ENCODE measurements around the gene EMP1.
A peak's percentile ranks its signal among the peaks of the same experiment; 100 is the strongest.

EMP1 gene

DNA sequence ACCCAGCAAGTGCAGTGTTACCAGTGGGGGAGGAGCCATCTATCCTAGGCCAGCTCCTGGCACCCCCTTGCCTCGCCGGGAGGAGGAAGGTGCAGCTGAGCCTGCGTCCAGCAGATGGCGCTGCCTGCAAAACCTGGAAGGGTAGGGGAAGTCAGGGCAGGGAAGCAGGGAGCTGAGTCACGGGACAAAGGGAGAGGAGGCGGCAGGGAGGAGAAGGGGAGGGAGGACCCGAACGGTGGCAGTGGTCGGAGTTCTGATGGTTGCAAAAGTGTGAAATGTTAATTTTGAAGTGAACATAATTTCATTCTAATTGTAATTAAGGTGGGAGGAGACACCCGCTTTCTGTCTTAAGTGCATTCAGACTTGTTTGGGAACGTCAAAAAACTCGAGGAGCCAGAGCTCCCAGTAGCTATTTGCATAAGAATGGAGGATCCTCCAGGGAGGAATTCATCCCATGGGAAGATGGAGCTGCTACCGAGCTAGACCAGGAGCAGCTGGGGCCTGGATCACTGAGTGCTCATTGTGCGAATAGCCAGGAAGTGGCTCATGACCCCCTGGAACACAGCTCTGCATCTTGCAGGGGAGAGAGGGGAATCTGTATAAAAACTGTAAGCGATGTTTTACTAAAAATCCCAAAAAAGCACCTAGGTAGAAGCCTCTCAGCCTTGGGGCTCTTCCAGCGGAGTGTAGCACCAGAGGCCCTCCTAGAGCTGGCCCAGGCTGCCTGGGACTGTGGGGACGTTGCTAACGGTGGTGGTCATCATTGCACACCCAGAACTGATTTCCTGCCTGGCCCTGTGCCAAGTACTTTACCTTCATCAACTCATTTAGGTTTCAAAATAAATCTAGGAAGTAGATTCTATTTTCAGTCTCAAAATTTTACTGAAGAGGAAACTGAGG, 59.5 kb downstream of the EMP1 start:
- TF ChIP-seq NFIC (IDR thresholded peaks at IDR 0.05) (peak; percentile 51; the same call in 1 of the 2 replicates), USF1 (IDR thresholded peaks at IDR 0.05) (peak; percentile 80), TCF12 (IDR thresholded peaks at IDR 0.05; ENCODE audit: low read depth) (peak; percentile 54; the same call in 1 of the 2 replicates), MAX (IDR thresholded peaks at IDR 0.05) (peak; percentile 71), TAF1 (IDR thresholded peaks at IDR 0.05; ENCODE audit: low read depth) (no peak), RAD21 (IDR thresholded peaks at IDR 0.05; ENCODE audit: low read depth) (peak; percentile 95), EP300 (IDR thresholded peaks at IDR 0.05; ENCODE audit: borderline replicate concordance) (peak; percentile 26; the same call in 1 of the 2 replicates), FOXM1 (IDR thresholded peaks at IDR 0.05; ENCODE audit: borderline replicate concordance, low read depth) (no peak; the same call in 1 of the 2 replicates), CEBPB (IDR thresholded peaks at IDR 0.05) (no peak)

DNA sequence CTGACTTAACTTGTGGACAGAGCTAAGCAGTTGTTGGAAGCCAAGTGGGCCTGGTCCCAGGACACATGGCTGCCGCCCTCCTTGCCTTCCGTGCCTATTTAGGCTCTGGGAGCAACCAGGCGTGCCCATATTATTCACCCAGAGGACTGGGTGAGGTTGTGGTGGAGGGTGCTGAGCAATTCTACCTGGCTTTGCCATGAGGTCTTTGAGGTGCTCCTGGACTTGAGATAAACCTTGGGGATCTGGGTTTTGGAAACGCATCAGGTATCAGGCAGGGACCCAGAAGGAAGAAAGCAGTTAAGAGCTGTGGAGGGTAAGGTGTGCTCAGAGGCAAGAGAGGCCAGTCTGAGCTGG, 60.1 kb downstream of the EMP1 start:
- TF ChIP-seq RAD21 (IDR thresholded peaks at IDR 0.05; ENCODE audit: low read depth): no peak

DNA sequence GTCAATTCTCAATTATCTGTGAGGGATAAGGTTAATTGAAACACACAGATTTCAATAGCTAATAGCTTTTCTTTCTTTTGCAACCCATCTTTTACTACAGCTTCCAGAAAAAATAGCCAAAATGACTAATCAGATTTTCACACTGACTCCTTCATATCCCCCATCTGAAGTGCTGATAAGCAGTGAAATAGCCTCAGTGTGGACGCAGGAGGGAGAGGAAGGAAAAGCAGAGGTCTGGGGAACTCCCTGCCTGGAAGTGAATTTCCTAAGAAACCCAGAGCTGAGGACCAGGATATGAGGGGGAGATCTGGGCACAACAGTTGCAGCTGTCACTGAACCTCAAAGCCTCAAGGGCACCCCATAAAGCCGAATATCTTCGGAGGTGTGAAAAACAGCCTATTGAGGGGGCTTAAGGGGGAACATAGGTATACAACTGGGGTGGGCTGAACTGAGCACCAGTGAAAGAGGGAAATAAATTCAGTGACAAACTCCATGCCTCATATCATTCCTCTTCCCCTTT, 60.9 kb downstream of the EMP1 start:
- TF ChIP-seq TAF1 (IDR thresholded peaks at IDR 0.05; ENCODE audit: low read depth): no peak
- no peak for TF ChIP-seq YY1 (IDR thresholded peaks at IDR 0.05; ENCODE audit: low read depth)
- no peak for TF ChIP-seq TEAD4 (IDR thresholded peaks at IDR 0.05)
- no peak for TF ChIP-seq CEBPB (IDR thresholded peaks at IDR 0.05)
- TF ChIP-seq MAX (IDR thresholded peaks at IDR 0.05): no peak
- TF ChIP-seq FOXM1 (IDR thresholded peaks at IDR 0.05; ENCODE audit: borderline replicate concordance, low read depth): no peak
- TF ChIP-seq CREB1 (IDR thresholded peaks at IDR 0.05; ENCODE audit: low read depth): no peak
- TF ChIP-seq NFIC (IDR thresholded peaks at IDR 0.05): no peak

DNA sequence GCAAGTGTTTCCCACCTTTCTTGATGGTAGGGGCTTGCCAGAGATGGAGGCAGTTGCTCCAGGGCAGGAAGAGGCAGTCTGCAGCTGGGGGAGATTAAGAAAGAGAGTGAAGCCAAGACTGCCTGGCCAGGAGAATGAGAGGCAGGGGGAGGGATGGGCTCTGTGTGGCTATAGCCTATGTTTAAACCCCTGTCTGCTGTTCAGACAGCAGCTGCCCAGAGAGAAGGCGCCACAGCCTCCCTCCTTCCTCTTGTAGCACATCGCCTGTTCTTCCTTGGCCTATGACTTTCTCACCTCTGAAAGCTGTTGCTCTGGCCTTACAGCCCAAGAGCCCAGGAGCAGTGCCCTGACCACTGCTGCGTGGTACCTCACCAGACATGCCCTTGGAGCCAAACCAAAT, 61.7 kb downstream of the EMP1 start:
- TF ChIP-seq YY1 (IDR thresholded peaks at IDR 0.05; ENCODE audit: low read depth) (no peak), EGR1 (IDR thresholded peaks at IDR 0.05) (no peak), EP300 (IDR thresholded peaks at IDR 0.05; ENCODE audit: borderline replicate concordance) (no peak), NFIC (IDR thresholded peaks at IDR 0.05) (no peak), RAD21 (IDR thresholded peaks at IDR 0.05; ENCODE audit: low read depth) (no peak), TEAD4 (IDR thresholded peaks at IDR 0.05) (no peak), CEBPB (IDR thresholded peaks at IDR 0.05) (no peak), FOXM1 (IDR thresholded peaks at IDR 0.05; ENCODE audit: borderline replicate concordance, low read depth) (no peak), ZBTB7A (IDR thresholded peaks at IDR 0.05; ENCODE audit: low read depth) (no peak), TCF12 (IDR thresholded peaks at IDR 0.05; ENCODE audit: low read depth) (no peak), CREB1 (IDR thresholded peaks at IDR 0.05; ENCODE audit: low read depth) (no peak), MAX (IDR thresholded peaks at IDR 0.05) (no peak), TAF1 (IDR thresholded peaks at IDR 0.05; ENCODE audit: low read depth) (no peak), USF1 (IDR thresholded peaks at IDR 0.05) (no peak)
- TF ChIP-seq, protein P1, sequence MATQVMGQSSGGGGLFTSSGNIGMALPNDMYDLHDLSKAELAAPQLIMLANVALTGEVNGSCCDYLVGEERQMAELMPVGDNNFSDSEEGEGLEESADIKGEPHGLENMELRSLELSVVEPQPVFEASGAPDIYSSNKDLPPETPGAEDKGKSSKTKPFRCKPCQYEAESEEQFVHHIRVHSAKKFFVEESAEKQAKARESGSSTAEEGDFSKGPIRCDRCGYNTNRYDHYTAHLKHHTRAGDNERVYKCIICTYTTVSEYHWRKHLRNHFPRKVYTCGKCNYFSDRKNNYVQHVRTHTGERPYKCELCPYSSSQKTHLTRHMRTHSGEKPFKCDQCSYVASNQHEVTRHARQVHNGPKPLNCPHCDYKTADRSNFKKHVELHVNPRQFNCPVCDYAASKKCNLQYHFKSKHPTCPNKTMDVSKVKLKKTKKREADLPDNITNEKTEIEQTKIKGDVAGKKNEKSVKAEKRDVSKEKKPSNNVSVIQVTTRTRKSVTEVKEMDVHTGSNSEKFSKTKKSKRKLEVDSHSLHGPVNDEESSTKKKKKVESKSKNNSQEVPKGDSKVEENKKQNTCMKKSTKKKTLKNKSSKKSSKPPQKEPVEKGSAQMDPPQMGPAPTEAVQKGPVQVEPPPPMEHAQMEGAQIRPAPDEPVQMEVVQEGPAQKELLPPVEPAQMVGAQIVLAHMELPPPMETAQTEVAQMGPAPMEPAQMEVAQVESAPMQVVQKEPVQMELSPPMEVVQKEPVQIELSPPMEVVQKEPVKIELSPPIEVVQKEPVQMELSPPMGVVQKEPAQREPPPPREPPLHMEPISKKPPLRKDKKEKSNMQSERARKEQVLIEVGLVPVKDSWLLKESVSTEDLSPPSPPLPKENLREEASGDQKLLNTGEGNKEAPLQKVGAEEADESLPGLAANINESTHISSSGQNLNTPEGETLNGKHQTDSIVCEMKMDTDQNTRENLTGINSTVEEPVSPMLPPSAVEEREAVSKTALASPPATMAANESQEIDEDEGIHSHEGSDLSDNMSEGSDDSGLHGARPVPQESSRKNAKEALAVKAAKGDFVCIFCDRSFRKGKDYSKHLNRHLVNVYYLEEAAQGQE (IDR thresholded peaks at IDR 0.05; ENCODE audit: low read depth): no peak

GRCh38 chr12:13258717-13259119, 62.2 kb downstream of the EMP1 start:
- TF ChIP-seq NFIC (IDR thresholded peaks at IDR 0.05) (no peak), YY1 (IDR thresholded peaks at IDR 0.05; ENCODE audit: low read depth) (no peak), EGR1 (IDR thresholded peaks at IDR 0.05) (no peak), CEBPB (IDR thresholded peaks at IDR 0.05) (no peak), MAX (IDR thresholded peaks at IDR 0.05) (no peak), RAD21 (IDR thresholded peaks at IDR 0.05; ENCODE audit: low read depth) (no peak), TEAD4 (IDR thresholded peaks at IDR 0.05) (no peak), CREB1 (IDR thresholded peaks at IDR 0.05; ENCODE audit: low read depth) (no peak), USF1 (IDR thresholded peaks at IDR 0.05) (no peak), EP300 (IDR thresholded peaks at IDR 0.05; ENCODE audit: borderline replicate concordance) (no peak), FOXM1 (IDR thresholded peaks at IDR 0.05; ENCODE audit: borderline replicate concordance, low read depth) (no peak), TAF1 (IDR thresholded peaks at IDR 0.05; ENCODE audit: low read depth) (no peak), TCF12 (IDR thresholded peaks at IDR 0.05; ENCODE audit: low read depth) (no peak), ZBTB7A (IDR thresholded peaks at IDR 0.05; ENCODE audit: low read depth) (no peak)
- TF ChIP-seq, protein P1 (IDR thresholded peaks at IDR 0.05; ENCODE audit: low read depth): no peak

Measured in Ishikawa (cell line).